HG02840 (cell line): ENCODE results near the gene TMEM248.
"Not testable (repeated sequence)": the region's sequence is repeated elsewhere in the genome, so short reads cannot be mapped to it uniquely, and the experiment has no call there.

Experiments
- ATAC-seq: cut with Tn5 transposase; IDR thresholded peaks from one replicate; pipeline ENCODE4 v1.9.1; 2021; ENCODE audit warnings: mild to moderate bottlenecking, moderate library complexity, moderate number of reproducible peaks; ENCODE audit not compliant: unreplicated experiment, low FRiP score

Gene TMEM248, protein sequence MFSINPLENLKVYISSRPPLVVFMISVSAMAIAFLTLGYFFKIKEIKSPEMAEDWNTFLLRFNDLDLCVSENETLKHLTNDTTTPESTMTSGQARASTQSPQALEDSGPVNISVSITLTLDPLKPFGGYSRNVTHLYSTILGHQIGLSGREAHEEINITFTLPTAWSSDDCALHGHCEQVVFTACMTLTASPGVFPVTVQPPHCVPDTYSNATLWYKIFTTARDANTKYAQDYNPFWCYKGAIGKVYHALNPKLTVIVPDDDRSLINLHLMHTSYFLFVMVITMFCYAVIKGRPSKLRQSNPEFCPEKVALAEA

DNA sequence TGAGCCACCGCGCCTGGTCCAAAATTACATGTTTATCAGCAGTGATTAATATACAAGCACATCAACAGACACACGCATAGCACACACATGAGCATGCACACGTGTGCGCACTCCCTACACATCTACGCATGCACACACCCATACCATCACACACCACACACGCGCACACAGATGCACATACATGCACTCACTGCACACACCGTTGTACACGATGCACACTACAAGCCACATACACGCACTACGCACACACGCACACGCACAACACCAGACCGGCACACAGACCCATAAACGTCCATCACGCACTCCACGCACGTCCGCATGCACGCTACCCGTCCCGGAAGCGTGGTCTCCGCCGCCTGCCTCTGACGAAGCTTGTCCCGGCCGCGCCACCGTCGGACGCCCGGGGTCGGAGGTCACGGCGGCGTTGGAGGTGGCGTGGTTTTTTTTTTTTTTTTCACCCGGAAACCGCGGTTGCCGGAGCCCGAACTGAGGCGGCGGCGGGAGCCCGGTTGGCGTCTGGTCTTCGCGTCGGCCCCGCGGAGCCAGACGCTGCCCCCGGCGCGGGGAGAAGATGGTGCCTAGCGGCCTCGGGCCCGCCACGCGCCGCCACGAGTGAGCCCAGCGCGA, at the start of gene TMEM248:
TMEM248 (plus strand) TSS at position 457 of the 627 bp plus-strand sequence. CDS start 20,641 bp downstream, outside the sequence.
- peak; percentile 85 for ATAC-seq

DNA sequence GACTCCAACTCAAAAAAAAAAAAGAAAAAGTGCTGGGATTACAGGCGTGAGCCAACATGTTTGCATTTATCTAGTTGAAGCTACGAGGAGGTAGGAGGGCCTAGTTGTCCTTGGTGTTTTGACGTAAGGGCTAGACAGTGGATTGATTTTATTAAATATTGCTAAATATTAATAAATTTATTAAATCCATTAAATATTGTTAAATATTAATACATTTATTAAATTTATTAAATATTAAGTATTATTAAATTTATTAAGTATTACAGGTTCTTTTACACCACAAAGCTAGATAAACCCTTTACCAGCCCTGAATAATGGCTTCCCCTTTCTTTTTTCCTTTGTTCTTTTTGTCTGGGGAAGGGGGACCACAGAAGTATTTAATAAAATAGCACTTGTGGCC, 47.5 kb upstream of the TMEM248 start:
- ATAC-seq: no peak

- peak; percentile 71 for ATAC-seq
Observed at GRCh38 chr7:66877577-66878300, 43.3 kb upstream of the TMEM248 start.

GRCh38 chr7:66878301-66878685, 42.7 kb upstream of the TMEM248 start:
- ATAC-seq: not testable (repeated sequence)

DNA sequence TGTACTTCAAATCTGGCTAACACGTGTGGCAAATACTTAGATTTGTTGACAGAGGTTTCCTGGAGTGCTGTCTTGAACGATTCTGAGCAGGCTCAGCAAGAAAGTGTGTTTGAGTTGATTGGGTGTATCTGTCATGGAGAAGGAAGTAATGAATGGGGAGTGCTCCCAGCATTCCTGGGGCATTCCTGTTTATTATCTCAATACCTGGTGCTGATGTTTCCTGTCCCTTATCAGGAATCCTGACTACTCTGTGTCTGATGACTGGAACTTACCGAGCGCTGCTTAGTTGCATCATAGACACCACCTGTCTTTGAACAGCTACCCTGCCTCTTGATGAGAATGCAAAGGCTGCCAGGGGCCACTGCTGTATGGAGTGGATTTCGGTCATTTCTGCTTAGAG, 41.0 kb upstream of the TMEM248 start:
- no peak for ATAC-seq

- not testable (repeated sequence) for ATAC-seq
Observed at GRCh38 chr7:66880577-66880976, 40.4 kb upstream of the TMEM248 start.

DNA sequence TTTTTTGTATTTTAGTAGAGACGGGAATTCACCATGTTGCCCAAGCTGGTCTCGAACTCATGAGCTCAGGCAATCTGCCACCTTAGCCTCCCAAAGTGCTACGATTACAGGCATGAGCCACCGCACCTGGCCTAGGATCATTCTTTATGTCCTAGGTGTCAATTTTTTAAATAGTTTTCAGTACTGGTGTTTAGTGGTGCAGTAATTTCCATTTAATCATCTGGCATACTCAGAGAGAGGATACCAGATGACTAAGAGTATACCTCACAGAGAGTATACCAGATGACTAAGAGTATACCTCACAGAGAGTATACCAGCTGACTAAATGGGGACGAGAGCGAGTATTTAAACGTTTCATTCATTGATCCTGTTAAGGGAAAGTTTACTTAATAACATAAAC, 37.3 kb upstream of the TMEM248 start:
- no peak for ATAC-seq

DNA sequence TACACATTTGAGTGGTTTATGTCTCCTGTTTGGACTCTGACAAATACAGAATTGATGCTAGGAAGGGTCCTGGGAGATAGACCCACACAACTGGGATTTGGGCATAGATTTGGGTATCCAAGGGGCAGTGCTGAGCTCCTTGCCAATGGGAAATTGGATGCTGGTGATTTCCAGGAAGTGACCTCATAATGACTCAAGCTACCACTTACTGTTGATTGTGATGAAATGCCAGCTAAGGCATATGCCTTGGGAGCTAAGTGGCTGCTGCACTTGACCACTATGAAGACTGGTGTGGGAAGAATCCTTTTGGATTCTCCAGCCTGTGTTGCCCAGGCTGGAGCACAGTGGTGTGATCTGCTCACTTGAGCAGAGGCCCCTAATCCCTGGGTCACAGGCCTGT, 36.5 kb upstream of the TMEM248 start:
- not testable (repeated sequence) for ATAC-seq

DNA sequence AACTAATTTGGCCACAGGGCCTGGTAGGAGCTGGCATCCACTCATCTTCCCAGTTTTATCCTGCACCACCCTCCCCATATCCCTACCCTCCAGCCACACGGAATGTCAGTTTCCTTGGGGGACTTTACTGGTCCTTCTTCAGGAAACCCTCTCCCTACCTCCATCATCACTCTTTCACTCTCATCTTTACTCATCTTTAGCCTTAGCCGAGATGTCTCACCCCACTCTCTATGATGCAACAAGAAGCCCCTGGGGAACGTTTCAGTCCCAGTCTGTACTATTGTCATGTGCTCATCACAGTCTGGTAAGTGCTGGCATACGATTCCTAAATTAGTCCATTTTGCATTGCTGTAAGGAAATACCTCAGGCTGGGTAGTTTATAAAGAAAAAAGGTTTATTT, 34.9 kb upstream of the TMEM248 start:
- no peak for ATAC-seq

GRCh38 chr7:66888223-66888622, 32.8 kb upstream of the TMEM248 start:
- not testable (repeated sequence) for ATAC-seq

DNA sequence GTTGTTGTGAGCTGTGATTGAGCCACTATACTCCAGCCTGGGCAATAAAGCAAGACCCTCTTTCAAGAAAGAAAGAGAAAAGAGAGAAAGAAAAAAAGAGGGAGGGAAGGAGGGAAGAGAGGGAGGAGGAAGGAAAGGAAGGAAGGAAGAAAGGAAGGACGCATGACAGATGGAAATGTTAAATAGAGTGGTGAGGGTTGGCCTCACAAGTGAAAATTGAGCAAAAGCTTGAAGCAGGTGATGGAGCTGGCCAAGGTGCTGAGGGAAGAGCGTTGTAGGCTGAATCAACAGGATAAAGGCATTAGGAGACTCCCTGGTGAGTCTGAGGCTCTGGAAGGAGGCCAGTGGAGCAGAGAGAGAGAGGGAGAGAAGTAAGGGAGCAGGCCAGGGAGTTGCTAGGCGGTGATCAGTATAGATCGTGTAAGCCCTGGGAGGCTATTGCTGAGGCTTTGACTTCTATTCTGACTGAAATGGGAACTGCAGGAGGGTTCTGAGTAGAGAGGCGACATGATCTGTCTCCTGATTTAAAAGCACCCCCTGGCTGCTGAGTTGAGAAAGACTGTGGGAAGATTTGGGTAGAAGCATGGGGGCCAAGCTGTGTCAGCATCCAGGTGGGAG, 26.5 kb upstream of the TMEM248 start:
- no peak for ATAC-seq

DNA sequence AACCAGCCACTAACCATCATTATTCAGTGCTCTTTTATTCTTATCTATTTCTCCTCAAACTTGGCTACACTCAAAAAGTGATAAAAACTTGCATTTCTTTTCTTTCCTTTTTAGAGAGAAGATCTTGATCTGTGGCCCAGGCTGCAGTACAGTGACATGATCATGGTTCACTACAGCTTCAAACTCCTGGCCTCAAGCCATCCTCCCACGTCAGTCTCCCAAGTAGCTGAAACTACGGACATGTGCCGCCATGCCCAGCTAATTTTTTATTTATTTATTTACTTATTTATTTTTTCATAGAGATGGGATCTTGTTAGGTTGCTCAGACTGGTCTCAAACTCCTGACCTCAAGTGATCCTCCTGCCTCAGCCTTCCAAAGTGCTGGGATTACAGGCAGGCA, 24.6 kb upstream of the TMEM248 start:
- no peak for ATAC-seq

DNA sequence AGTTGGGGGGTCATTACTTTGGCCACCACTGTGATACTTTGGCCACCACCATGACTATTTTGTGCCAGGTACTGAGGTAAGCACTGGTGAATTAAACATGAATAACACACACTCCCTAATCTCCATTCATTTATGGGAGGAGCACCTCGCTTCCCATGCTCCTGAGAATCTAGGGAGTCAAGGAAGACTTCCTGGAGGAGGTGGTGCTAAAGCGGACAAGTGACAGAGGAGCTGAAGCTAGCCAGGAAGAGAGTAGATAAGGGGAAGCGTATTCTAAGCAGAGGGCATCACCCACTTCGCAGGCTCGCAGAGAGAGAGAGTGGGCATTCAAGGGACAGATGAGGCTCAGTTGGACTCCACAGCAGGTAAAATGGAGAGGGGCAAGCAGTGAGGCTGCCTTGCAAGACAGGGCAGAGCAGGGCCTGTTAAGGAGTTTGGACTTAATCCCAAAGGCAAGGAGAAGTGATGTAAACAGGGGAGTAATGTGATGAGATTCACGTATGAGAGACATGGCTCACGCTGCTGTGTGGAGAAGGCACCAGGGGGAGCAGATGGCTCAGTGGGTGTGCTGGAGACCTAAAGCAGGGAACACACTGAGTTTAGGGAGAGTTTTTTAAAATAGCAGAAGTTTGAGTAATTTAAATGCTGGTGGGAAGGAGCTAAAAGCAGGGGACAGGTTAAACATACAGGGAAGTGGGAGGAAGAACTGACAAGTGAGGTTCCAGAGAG, 21.3 kb upstream of the TMEM248 start:
- no peak for ATAC-seq

DNA sequence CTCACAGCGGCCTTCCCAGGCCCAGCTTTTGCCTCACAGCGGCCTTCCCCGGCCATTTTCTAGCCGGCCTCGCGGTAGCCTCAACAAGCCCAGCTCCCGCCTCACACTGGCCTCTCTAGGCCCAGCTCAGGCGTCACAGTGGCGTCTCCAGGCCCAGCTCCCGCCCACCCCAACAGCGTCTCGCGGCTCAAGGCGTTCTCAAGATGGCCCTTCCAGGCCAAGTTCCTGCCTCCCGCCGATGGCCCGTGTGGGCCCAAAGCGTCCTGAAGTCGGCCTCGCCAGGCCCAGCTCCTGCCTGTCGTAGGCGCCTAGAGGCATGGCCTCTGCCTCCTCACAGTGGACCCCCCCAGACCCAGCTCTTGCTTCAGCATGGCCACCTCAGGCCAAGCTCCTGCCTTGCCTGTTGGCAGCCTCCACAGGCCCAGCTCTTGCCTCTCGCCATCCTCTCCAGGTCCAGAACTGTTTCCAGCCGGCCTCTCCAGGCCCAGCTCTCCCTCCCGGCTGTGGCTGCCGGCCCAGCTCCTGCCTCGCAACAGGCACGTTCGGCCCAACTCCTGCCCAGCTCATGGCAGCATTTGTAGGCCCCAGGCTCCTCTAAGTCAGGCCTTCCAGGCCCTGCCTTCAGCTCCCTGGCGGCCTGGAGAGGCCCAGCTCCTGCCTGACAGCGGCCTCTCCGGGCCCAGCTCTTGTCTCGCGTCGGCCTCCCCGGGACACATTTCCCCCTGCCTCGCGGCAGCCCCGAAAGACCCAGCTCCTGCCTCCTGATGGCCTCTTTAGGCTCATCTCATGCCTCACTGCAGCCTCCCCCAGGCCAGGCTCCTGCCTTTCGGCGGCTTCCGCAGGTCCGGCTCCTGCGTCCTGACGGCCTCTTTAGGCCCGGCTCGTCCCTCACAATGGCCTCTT, 18.8 kb upstream of the TMEM248 start:
- ATAC-seq: no peak

DNA sequence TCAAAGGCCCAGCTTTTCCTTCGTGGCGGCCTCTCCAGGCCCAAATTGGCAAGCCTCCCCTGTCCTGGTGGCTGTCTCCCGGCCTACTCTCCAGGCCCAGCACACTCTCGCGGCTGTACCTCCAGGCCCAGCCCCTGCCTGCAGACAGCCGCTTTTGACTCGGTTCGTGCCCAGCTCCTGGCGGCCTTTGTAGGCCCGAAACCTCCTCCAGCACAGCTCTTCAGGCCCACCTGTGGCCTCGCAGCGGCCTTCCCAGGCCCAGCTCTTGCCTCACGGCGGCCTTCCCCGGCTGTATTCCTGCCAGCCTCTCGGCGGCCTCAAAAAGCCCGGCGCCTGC, 18.2 kb upstream of the TMEM248 start:
- ATAC-seq: no peak

- no peak for ATAC-seq
Observed at GRCh38 chr7:66903360-66904062, 17.5 kb upstream of the TMEM248 start.

- no peak for ATAC-seq
Observed at GRCh38 chr7:66904063-66904593, 16.9 kb upstream of the TMEM248 start.

- no peak for ATAC-seq
Observed at GRCh38 chr7:66905278-66905677, 15.7 kb upstream of the TMEM248 start.

DNA sequence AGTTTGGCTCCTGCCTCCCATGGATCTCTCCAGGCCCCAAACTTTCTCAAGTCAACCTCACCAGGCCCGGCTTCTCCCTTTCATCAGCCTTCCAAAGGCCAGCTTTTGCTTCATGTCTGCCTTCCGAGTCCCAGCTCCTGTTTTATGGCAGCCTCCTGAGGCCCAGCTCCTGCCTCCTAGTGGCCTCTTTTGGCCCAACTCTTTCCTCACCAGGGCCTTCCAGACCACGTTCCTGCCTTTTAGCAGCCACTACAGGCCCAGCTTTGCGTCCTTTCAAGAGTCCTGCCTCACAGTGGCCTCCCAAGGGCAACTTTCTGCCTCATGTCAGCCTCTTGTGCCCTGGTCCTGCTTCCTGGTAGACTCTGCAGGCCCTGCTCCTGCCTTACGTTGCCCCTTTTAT, 15.3 kb upstream of the TMEM248 start:
- no peak for ATAC-seq
